ENCODE results near the gene KATNAL1. TPM values are rescaled to one million over a fixed set of nuclear protein-coding genes. Genes with fewer than 3 reads are reported as not detected.
A peak's percentile ranks its signal among the peaks of the same experiment; 100 is the strongest.

The KATNAL1 gene
- total and polyA plus RNA-seq, 4 donors: 17.4 to 45.9 (median 26.7) TPM

GRCh38 chr13:30346153-30346788 is 38.9 kb upstream of the KATNAL1 start:
- WGBS (ENCODE audit: insufficient coverage): 71% methylated on average over 2 of the region's 5 CpGs

GRCh38 chr13:30345426-30346100 is 38.2 kb upstream of the KATNAL1 start:
- Histone ChIP-seq H3K4me1 (ENCODE audit: control insufficient read depth, insufficient read depth, low read length) (peaks cover 4% of the 10 kb centered on the region), H3K9me3 (ENCODE audit: control insufficient read depth, insufficient read depth, low read length) (no peaks in the 10 kb centered on the region), H3K27me3 (ENCODE audit: control insufficient read depth, insufficient read depth, low read length) (no peaks in the 10 kb centered on the region), H3K4me3 (ENCODE audit: low read depth, low read length) (no peak overlapping the region), H3K27ac (ENCODE audit: low read depth, low read length) (no peak overlapping the region), H3K36me3 (ENCODE audit: control insufficient read depth, insufficient read depth, low read length) (no peaks in the 10 kb centered on the region)
- DNase-seq (ENCODE audit: low read depth in 4 of 6, low spot score in 6 of 6): no peak
- WGBS (ENCODE audit: insufficient coverage): no CpG with 5 or more reads among the region's 1 CpG

More at GRCh38 chr13:30346153-30346788, 38.9 kb upstream of the KATNAL1 start:
- H3K27ac ChIP-seq (ENCODE audit: low read depth, low read length): no peak overlapping the region
- no peak overlapping the region for H3K4me3 ChIP-seq (ENCODE audit: low read depth, low read length)
- no peaks in the 10 kb centered on the region for H3K36me3 ChIP-seq (ENCODE audit: control insufficient read depth, insufficient read depth, low read length)
- no peaks in the 10 kb centered on the region for H3K27me3 ChIP-seq (ENCODE audit: control insufficient read depth, insufficient read depth, low read length)
- DNase-seq (ENCODE audit: low read depth in 4 of 6, low spot score in 6 of 6): peak in 1 of 6 donors; percentile 32
- H3K4me1 ChIP-seq (ENCODE audit: control insufficient read depth, insufficient read depth, low read length): peaks cover 4% of the 10 kb centered on the region
- H3K9me3 ChIP-seq (ENCODE audit: control insufficient read depth, insufficient read depth, low read length): no peaks in the 10 kb centered on the region

GRCh38 chr13:30341815-30342570 is 34.6 kb upstream of the KATNAL1 start:
- no peaks in the 10 kb centered on the region for H3K27me3 ChIP-seq (ENCODE audit: control insufficient read depth, insufficient read depth, low read length)
- no peaks in the 10 kb centered on the region for H3K36me3 ChIP-seq (ENCODE audit: control insufficient read depth, insufficient read depth, low read length)
- H3K4me3 ChIP-seq (ENCODE audit: low read depth, low read length): no peak overlapping the region
- 24% methylated on average over 7 of the region's 9 CpGs for WGBS (ENCODE audit: insufficient coverage)
- DNase-seq (ENCODE audit: low read depth in 4 of 6, low spot score in 6 of 6): peak in 2 of 6 donors; percentile 70 to 88
- peaks cover 15% of the 10 kb centered on the region for H3K4me1 ChIP-seq (ENCODE audit: control insufficient read depth, insufficient read depth, low read length)
- H3K27ac ChIP-seq (ENCODE audit: low read depth, low read length): no peak overlapping the region
- no peaks in the 10 kb centered on the region for H3K9me3 ChIP-seq (ENCODE audit: control insufficient read depth, insufficient read depth, low read length)

- 55% methylated on average over 4 of the region's 10 CpGs for WGBS (ENCODE audit: insufficient coverage)
- H3K4me1 ChIP-seq (ENCODE audit: control insufficient read depth, insufficient read depth, low read length): peaks cover 15% of the 10 kb centered on the region
- H3K27me3 ChIP-seq (ENCODE audit: control insufficient read depth, insufficient read depth, low read length): no peaks in the 10 kb centered on the region
- H3K9me3 ChIP-seq (ENCODE audit: control insufficient read depth, insufficient read depth, low read length): no peaks in the 10 kb centered on the region
- peak in 1 of 6 donors; percentile 51 for DNase-seq (ENCODE audit: low read depth in 4 of 6, low spot score in 6 of 6)
- H3K36me3 ChIP-seq (ENCODE audit: control insufficient read depth, insufficient read depth, low read length): no peaks in the 10 kb centered on the region
- H3K27ac ChIP-seq (ENCODE audit: low read depth, low read length): peak overlapping the region; percentile 22
- H3K4me3 ChIP-seq (ENCODE audit: low read depth, low read length): no peak overlapping the region
Observed at GRCh38 chr13:30340331-30341250, 33.2 kb upstream of the KATNAL1 start.

- Histone ChIP-seq H3K27ac (ENCODE audit: low read depth, low read length) (no peak overlapping the region), H3K9me3 (ENCODE audit: control insufficient read depth, insufficient read depth, low read length) (no peaks in the 10 kb centered on the region), H3K4me3 (ENCODE audit: low read depth, low read length) (no peak overlapping the region), H3K4me1 (ENCODE audit: control insufficient read depth, insufficient read depth, low read length) (peaks cover 15% of the 10 kb centered on the region), H3K36me3 (ENCODE audit: control insufficient read depth, insufficient read depth, low read length) (no peaks in the 10 kb centered on the region), H3K27me3 (ENCODE audit: control insufficient read depth, insufficient read depth, low read length) (no peaks in the 10 kb centered on the region)
- DNase-seq (ENCODE audit: low read depth in 4 of 6, low spot score in 6 of 6): peak in 1 of 6 donors; percentile 55
- 62% methylated on average over 6 of the region's 12 CpGs for WGBS (ENCODE audit: insufficient coverage)
Observed at GRCh38 chr13:30339738-30340330, 32.5 kb upstream of the KATNAL1 start.

- no peak overlapping the region for H3K4me3 ChIP-seq (ENCODE audit: low read depth, low read length)
- H3K36me3 ChIP-seq (ENCODE audit: control insufficient read depth, insufficient read depth, low read length): no peaks in the 10 kb centered on the region
- H3K4me1 ChIP-seq (ENCODE audit: control insufficient read depth, insufficient read depth, low read length): peaks cover 15% of the 10 kb centered on the region
- no peaks in the 10 kb centered on the region for H3K9me3 ChIP-seq (ENCODE audit: control insufficient read depth, insufficient read depth, low read length)
- DNase-seq (ENCODE audit: low read depth in 4 of 6, low spot score in 6 of 6): no peak
- H3K27me3 ChIP-seq (ENCODE audit: control insufficient read depth, insufficient read depth, low read length): no peaks in the 10 kb centered on the region
- no CpG with 5 or more reads among the region's 3 CpGs for WGBS (ENCODE audit: insufficient coverage)
- no peak overlapping the region for H3K27ac ChIP-seq (ENCODE audit: low read depth, low read length)
Observed at GRCh38 chr13:30338952-30339351, 31.6 kb upstream of the KATNAL1 start.

GRCh38 chr13:30338331-30338851 is 31.0 kb upstream of the KATNAL1 start:
- Histone ChIP-seq H3K4me3 (ENCODE audit: low read depth, low read length) (no peak overlapping the region), H3K27me3 (ENCODE audit: control insufficient read depth, insufficient read depth, low read length) (no peaks in the 10 kb centered on the region), H3K36me3 (ENCODE audit: control insufficient read depth, insufficient read depth, low read length) (no peaks in the 10 kb centered on the region), H3K4me1 (ENCODE audit: control insufficient read depth, insufficient read depth, low read length) (peaks cover 15% of the 10 kb centered on the region), H3K27ac (ENCODE audit: low read depth, low read length) (no peak overlapping the region), H3K9me3 (ENCODE audit: control insufficient read depth, insufficient read depth, low read length) (no peaks in the 10 kb centered on the region)
- WGBS (ENCODE audit: insufficient coverage): 100% methylated on average over 1 of the region's 6 CpGs
- DNase-seq (ENCODE audit: low read depth in 4 of 6, low spot score in 6 of 6): no peak

GRCh38 chr13:30337061-30337610 is 29.8 kb upstream of the KATNAL1 start:
- DNase-seq (ENCODE audit: low read depth in 4 of 6, low spot score in 6 of 6): no peak
- H3K4me3 ChIP-seq (ENCODE audit: low read depth, low read length): no peak overlapping the region
- peaks cover 13% of the 10 kb centered on the region for H3K4me1 ChIP-seq (ENCODE audit: control insufficient read depth, insufficient read depth, low read length)
- no peak overlapping the region for H3K27ac ChIP-seq (ENCODE audit: low read depth, low read length)
- 43% methylated on average over 1 of the region's 6 CpGs for WGBS (ENCODE audit: insufficient coverage)
- no peaks in the 10 kb centered on the region for H3K9me3 ChIP-seq (ENCODE audit: control insufficient read depth, insufficient read depth, low read length)
- no peaks in the 10 kb centered on the region for H3K27me3 ChIP-seq (ENCODE audit: control insufficient read depth, insufficient read depth, low read length)
- no peaks in the 10 kb centered on the region for H3K36me3 ChIP-seq (ENCODE audit: control insufficient read depth, insufficient read depth, low read length)
